NCI-H446 treated with DMSO at 0.1 percent for 48 hours (cell line): ENCODE data around the gene CGB5.

Experiments used
- DNase-seq: peaks from one replicate; lab custom pipeline; 2025; lab: John Stamatoyannopoulos, UW

CGB5 gene

DNA sequence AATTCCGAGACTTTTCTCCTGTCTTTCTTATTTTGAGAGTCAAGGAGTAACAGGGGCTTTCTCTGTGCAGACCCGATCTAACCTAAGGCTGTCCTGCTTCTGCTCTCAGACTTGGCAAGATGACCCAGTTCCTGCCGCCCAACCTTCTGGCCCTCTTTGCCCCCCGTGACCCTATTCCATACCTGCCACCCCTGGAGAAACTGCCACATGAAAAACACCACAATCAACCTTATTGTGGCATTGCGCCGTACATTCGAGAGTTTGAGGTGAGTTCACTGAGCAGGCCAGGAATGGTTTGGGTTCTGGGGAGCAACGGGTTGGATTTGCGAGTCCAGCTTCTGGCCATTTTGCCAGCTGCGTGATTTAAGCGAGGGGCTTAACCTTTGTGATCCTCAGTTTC is 42.6 kb downstream of the CGB5 start:
- DNase-seq, result no peak

GRCh38 chr19:49091391-49092038 is 47.9 kb downstream of the CGB5 start:
- DNase-seq, result no peak

DNA sequence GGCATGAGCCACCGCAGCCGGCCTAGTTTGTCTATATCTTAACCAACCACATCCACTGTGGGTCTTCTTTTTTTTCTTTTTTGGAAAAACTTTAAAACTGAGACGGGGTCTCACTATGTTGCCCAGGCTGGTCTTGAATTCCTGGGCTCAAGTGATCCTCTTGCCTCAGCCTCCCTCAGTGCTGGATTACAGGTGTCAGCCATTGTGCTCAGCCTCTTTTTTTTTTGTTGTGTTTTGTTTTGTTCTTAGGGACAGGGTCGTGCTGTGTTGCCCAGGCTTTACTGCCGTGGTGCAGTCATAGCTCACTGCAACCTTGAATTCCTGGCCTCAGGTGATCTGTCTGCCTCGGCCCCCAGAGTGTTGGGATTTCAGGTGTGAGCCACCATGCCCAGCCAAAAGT is 49.0 kb downstream of the CGB5 start:
- DNase-seq, result no peak
